ENCODE results near the gene NDUFS1.

- TF ChIP-seq, protein P1, sequence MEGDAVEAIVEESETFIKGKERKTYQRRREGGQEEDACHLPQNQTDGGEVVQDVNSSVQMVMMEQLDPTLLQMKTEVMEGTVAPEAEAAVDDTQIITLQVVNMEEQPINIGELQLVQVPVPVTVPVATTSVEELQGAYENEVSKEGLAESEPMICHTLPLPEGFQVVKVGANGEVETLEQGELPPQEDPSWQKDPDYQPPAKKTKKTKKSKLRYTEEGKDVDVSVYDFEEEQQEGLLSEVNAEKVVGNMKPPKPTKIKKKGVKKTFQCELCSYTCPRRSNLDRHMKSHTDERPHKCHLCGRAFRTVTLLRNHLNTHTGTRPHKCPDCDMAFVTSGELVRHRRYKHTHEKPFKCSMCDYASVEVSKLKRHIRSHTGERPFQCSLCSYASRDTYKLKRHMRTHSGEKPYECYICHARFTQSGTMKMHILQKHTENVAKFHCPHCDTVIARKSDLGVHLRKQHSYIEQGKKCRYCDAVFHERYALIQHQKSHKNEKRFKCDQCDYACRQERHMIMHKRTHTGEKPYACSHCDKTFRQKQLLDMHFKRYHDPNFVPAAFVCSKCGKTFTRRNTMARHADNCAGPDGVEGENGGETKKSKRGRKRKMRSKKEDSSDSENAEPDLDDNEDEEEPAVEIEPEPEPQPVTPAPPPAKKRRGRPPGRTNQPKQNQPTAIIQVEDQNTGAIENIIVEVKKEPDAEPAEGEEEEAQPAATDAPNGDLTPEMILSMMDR (IDR thresholded peaks at IDR 0.05) = no peak
- TF ChIP-seq POLR2A (IDR thresholded peaks at IDR 0.05) (peak; percentile 53), EP300 (IDR thresholded peaks at IDR 0.05) (peak; percentile 75)
These were observed at the start of gene NDUFS1, which contains the start of gene EEF1B2 for GRCh38 chr2:206159346-206160124.

All from ovary (tissue), 3 donors.